H1 (cell line): ENCODE data around the gene PRCP. TPM values are rescaled to one million over a fixed set of nuclear protein-coding genes. Genes with fewer than 3 reads are reported as not detected.

Source experiments
- ASH2L ChIP-seq: fragments of 200-600, 300-600 bp; sonication (generic); IDR thresholded peaks from one replicate; pipeline ENCODE4 v1.7.1; 2017; ENCODE audit warnings: low read length
- BRCA1 ChIP-seq: IDR thresholded peaks from 2 replicates; pipeline ENCODE4 v1.6.1; 2012; ENCODE audit warnings: low read depth, low read length, improper control_type of control experiment
- CEBPB ChIP-seq: IDR thresholded peaks from 2 replicates; pipeline ENCODE4 v1.6.1; 2012; ENCODE audit warnings: low read depth, low read length
- HDAC2 ChIP-seq, 2 experiments: fragments of 300-600 bp in 1 of 2; sonication (generic) in 1 of 2; IDR thresholded peaks; 2 replicates each; pipeline ENCODE4 v1.6.1; 2011 to 2012; ENCODE audit warnings: low read depth in 2 of 2, low read length in 2 of 2, mild to moderate bottlenecking in 2 of 2, moderate library complexity in 2 of 2, borderline replicate concordance in 1 of 2, inconsistent platforms in 1 of 2
- KDM1A ChIP-seq: fragments of 200-600, 300-600 bp; sonication (generic); IDR thresholded peaks from 2 replicates; pipeline ENCODE4 v1.7.1; 2016; ENCODE audit warnings: mild to moderate bottlenecking, low read length, borderline replicate concordance
- KDM5A ChIP-seq: fragments of 200-600 bp; IDR thresholded peaks from 2 replicates; pipeline ENCODE4 v1.7.1; 2012; ENCODE audit warnings: mild to moderate bottlenecking, low read length, inconsistent platforms, mixed read lengths
- TCF12 ChIP-seq: IDR thresholded peaks from 2 replicates; pipeline ENCODE4 v1.6.1; 2011; ENCODE audit warnings: low read depth, mild to moderate bottlenecking, low read length
- polyA plus RNA-seq, 7 experiments: library from polyadenylated mRNA; depleted of rRNA in 3 of 7; stranded (reverse) in 5 of 7; unstranded in 2 of 7; fragments of >200 nt in 5 of 7; fragments of 200-250 nt in 2 of 7; gene quantifications; 1 replicate in 5 of 7; 2 replicates in 1 of 7; 4 replicates in 1 of 7; pipeline versions ENCODE4 v1.2.1 to v1.2.3, GENCODE V29; 2011 to 2013; ENCODE audit warnings: missing spikeins in 2 of 7, mixed read lengths in 2 of 7
- total RNA-seq: library from RNA; stranded (reverse); fragmentation: NEBNext Ultra II Directional; extraction: Animal tissue kit (Norgen Biotek cat#: 25700); gene quantifications from 2 replicates; pipeline ENCODE4 v1.2.1, GENCODE V29; 2021

Gene PRCP
- total and polyA plus RNA-seq, 2 of the 8 experiments (the other 6 are each of a cell fraction or from before 2014, with no cell fraction given): 63.8 to 84.4 TPM

DNA sequence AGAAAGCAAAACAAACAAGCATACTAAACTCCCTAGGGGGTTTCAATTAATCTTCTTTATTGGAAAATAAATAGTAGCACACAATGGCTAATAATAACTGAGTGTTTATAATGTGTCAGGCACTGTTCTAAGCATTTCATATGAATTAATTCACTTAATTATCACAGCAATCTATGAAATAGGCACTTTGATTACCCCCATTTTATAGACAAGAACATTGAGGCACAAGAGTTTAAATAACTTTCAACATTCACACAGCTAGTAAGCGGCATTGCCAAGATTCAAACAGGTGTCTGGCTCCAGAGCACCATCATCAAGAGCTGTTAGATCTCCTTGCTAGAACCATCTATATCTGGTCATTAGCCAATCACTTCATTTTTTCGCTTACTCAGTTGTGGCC lies 43.1 kb downstream of the PRCP start (continued):
- TF ChIP-seq BRCA1 (no peak), HDAC2 (IDR thresholded peaks at IDR 0.05; ENCODE audit: borderline replicate concordance in 1 of 2, low read depth in 2 of 2, low read length in 2 of 2) (no peak), KDM5A (no peak), KDM1A (no peak), TCF12 (no peak), CEBPB (no peak), ASH2L (no peak)
